Right lobe of liver (tissue), 6 donors: ENCODE data around the gene GLRA1. TPM values are rescaled to one million over a fixed set of nuclear protein-coding genes. Genes with fewer than 3 reads are reported as not detected.

Source experiments
- ATAC-seq, 4 donors: fragments of 200-7000 bp; cut with Tn5 transposase; one replicate each; pipeline ENCODE4 v1.9.1; 2020; ENCODE audit warnings: mild to moderate bottlenecking in 4 of 4, moderate library complexity in 4 of 4
- DNase-seq, 3 donors: peaks; one replicate each; pipeline ENCODE4 v3.0.0-alpha.2; 2020
- H3K27ac ChIP-seq, 3 donors: fragments of 200-600 bp; one replicate each; pipeline ENCODE4 v1.8.0; 2022
- H3K27me3 ChIP-seq, 2 donors: fragments of 200-600 bp; one replicate each; pipeline ENCODE4 v1.8.0; 2022
- H3K36me3 ChIP-seq, 4 donors: fragments of 200-600 bp; sonication (generic) in 1 of 4; one replicate each; pipeline versions ENCODE4 v1.5.1 to v1.8.0; 2017 to 2022; ENCODE audit warnings: control low read depth in 1 of 4
- H3K4me1 ChIP-seq, 4 donors: fragments of 200-600 bp; sonication (generic) in 1 of 4; one replicate each; pipeline versions ENCODE4 v1.5.1 to v1.8.0; 2017 to 2022; ENCODE audit warnings: control low read depth in 1 of 4
- H3K4me3 ChIP-seq, 3 donors: fragments of 200-600 bp; one replicate each; pipeline ENCODE4 v1.8.0; 2022
- H3K9me3 ChIP-seq, 4 donors: fragments of 200-600 bp; sonication (generic) in 1 of 4; one replicate each; pipeline versions ENCODE4 v1.5.1 to v1.8.0; 2017 to 2022; ENCODE audit warnings: control low read depth in 1 of 4
- POLR2A ChIP-seq: fragments of 450-650 bp; IDR thresholded peaks from one replicate; pipeline ENCODE4 v1.6.1; 2017; ENCODE audit warnings: antibody characterized with exemption, mild to moderate bottlenecking
- WGBS: methylation state at CpG from one replicate; pipeline ENCODE4 v1.1.6; 2018; ENCODE audit warnings: low coverage, low lambda C conversion rate; ENCODE audit not compliant: insufficient coverage; ENCODE audit errors: missing lambda C conversion rate; 5-methylcytosine and 5-hydroxymethylcytosine counted together
- intact Hi-C, 2 donors: fragments of 100-400 bp; cut with DNase I; formaldehyde crosslinking; loops; one replicate each; pipeline versions ENCODE4 v1.11.2 to v1.14.1; 2022
- total RNA-seq, 6 experiments: library from RNA; depleted of rRNA in 2 of 6; stranded (reverse); fragments of >200 nt in 2 of 6; fragmentation: NEBNext Ultra II Directional in 3 of 6; extraction: Animal tissue kit (Norgen Biotek cat#: 25700) in 3 of 6; gene quantifications; one replicate each; pipeline versions ENCODE4 v1.1.0 to v1.2.4, GENCODE V29; 2016 to 2023
- TF ChIP-seq, protein P1 (sequence below), 4 donors: fragments of 200-600 bp in 3 of 4; fragments of 450-650 bp in 1 of 4; IDR thresholded peaks; one replicate each; pipeline versions ENCODE4 v1.5.1 to v1.8.0; 2016 to 2022; ENCODE audit warnings: antibody characterized with exemption in 4 of 4, mild to moderate bottlenecking in 2 of 4
- donor health status: DM: no; HTN: yes; CAD: no.
- donor health status: DM: no; HTN: no; CAD: no.
- donor health status: DM: no; HTN: no; CAD: no.
- donor health status: DM: no; HTN: yes; CAD: no.
- donor health status: DM: no; HTN: yes; CAD: no.

The GLRA1 gene
- total RNA-seq, 6 experiments from 2014 or later: not detected

DNA sequence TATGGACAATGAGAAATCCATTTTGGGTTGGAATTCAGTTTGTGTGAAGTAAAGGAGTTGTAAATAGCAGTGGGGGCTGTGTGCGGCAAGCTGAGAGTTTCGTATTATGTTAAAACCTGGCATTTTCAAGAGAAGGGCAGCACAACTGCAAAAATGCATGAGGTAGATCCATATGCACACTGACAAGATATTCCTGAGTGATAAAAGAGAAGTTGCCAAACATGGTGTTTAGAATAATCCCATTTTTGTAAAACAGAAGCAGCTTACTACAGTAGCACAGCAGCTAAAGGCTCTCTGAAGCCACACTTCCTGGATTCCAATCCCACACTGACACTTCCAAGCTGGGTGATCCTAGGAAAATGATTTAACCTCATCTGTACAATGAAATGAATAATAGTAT lies 11.2 kb downstream of the GLRA1 start:
- Histone ChIP-seq H3K9me3 (no peaks in the 10 kb centered on the region), H3K36me3 (no peaks in the 10 kb centered on the region), H3K27ac (no peak overlapping the region), H3K27me3 (no peaks in the 10 kb centered on the region), H3K4me3 (no peak overlapping the region), H3K4me1 (no peaks in the 10 kb centered on the region)
- TF ChIP-seq, protein P1, sequence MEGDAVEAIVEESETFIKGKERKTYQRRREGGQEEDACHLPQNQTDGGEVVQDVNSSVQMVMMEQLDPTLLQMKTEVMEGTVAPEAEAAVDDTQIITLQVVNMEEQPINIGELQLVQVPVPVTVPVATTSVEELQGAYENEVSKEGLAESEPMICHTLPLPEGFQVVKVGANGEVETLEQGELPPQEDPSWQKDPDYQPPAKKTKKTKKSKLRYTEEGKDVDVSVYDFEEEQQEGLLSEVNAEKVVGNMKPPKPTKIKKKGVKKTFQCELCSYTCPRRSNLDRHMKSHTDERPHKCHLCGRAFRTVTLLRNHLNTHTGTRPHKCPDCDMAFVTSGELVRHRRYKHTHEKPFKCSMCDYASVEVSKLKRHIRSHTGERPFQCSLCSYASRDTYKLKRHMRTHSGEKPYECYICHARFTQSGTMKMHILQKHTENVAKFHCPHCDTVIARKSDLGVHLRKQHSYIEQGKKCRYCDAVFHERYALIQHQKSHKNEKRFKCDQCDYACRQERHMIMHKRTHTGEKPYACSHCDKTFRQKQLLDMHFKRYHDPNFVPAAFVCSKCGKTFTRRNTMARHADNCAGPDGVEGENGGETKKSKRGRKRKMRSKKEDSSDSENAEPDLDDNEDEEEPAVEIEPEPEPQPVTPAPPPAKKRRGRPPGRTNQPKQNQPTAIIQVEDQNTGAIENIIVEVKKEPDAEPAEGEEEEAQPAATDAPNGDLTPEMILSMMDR (IDR thresholded peaks at IDR 0.05): no peak
- TF ChIP-seq POLR2A: no peak
- WGBS: 81% methylated on average over 2 of the region's 2 CpGs
- ATAC-seq (no peak), DNase-seq (no peak)
- intact Hi-C loops: no loop called here

DNA sequence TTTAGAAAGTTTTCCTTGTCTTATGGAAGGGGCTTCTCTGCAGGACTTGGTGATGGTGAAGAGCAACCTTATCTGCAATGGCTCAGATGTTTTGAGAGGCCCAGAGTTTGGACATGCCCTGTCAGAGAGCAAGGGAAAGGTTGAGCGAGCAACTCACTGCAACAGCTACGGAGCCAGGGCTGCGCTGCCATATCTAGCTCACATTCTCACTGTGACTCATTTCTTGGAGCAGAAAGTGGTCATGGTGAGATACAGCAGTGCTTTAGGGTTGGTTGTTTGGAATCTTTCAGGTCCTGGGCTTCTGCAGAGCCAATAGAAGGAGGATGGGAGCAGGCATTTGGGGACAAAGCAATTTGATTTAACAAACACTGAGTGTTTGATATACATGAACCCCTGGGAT lies 12.3 kb downstream of the GLRA1 start:
- H3K4me1 ChIP-seq: no peaks in the 10 kb centered on the region
- H3K36me3 ChIP-seq: no peaks in the 10 kb centered on the region
- no peak overlapping the region for H3K27ac ChIP-seq
- ATAC-seq (no peak), DNase-seq (no peak)
- no peaks in the 10 kb centered on the region for H3K27me3 ChIP-seq
- no peak overlapping the region for H3K4me3 ChIP-seq
- H3K9me3 ChIP-seq: no peaks in the 10 kb centered on the region
- WGBS: 70% methylated on average over 3 of the region's 3 CpGs
- no peak for TF ChIP-seq POLR2A
- TF ChIP-seq, protein P1 (IDR thresholded peaks at IDR 0.05): no peak
- intact Hi-C loops: no loop called here

DNA sequence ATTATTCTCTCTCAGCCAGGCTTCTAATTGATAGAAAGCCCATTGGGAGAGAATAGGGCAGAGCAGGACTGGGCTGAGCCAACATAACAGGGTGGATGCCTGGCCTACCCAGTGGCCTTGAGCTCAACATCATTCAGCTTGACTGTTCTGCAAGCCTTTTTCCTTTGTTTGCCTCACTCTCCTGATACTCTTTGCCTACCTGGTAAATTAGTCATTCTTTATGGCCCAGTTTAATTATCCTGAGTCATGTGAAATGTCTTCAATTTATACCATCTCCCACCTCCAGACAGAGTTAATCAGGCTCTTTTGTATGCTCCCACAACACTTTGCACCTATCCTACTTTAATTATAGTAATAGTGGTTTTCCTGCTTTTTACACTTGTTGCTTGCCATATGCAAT lies 13.6 kb downstream of the GLRA1 start:
- no peak overlapping the region for H3K27ac ChIP-seq
- H3K27me3 ChIP-seq: no peaks in the 10 kb centered on the region
- intact Hi-C loops: no loop called here
- ATAC-seq: no peak
- no peaks in the 10 kb centered on the region for H3K36me3 ChIP-seq
- no peak for DNase-seq
- no peak overlapping the region for H3K4me3 ChIP-seq
- H3K9me3 ChIP-seq: no peaks in the 10 kb centered on the region
- TF ChIP-seq POLR2A: no peak
- TF ChIP-seq, protein P1 (IDR thresholded peaks at IDR 0.05): no peak
- no peaks in the 10 kb centered on the region for H3K4me1 ChIP-seq

DNA sequence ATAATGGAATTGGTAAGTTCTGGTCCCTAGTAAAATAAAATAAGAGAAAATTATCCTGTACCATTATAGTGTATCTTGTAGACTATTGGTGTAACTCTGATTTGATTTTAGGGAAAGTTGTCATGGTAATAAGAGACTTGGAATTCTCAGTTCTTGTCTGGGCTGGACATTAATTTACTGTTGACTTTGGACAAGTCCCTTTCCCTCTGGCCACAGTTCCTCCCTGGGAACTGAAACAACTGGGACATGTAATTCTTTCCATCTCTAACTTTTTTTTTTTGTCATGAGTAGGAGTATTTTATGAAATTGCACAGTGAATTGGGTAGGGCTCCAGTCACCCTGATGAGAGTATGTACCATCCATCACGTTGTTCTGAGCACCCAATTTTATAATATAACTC lies 15.0 kb downstream of the GLRA1 start:
- intact Hi-C loops: no loop called here
- DNase-seq (no peak), ATAC-seq (no peak)
- Histone ChIP-seq H3K27ac (no peak overlapping the region), H3K4me1 (no peaks in the 10 kb centered on the region), H3K27me3 (no peaks in the 10 kb centered on the region), H3K36me3 (no peaks in the 10 kb centered on the region), H3K4me3 (no peak overlapping the region), H3K9me3 (no peaks in the 10 kb centered on the region)
- TF ChIP-seq, protein P1 (IDR thresholded peaks at IDR 0.05): no peak
- no peak for TF ChIP-seq POLR2A
- 29% methylated on average over 1 of the region's 1 CpG for WGBS

DNA sequence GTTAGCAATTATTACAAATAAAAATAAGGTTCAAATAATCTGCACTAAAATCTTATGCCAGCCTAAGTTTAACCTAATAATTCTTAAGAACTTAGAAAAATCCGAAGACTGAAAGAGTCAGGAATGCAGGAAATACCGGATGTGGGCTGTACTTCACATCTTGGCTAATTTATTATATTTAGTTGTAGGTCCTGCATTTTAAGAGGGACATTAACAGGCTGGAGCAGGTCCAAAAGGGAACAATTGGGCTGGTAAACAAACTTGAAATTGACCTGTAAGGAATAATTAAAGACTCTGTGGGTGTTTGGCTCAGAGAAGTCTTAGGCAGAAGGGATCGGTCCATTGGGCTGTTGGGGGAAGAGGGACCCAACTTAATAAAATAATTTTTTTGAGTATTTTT lies 18.4 kb downstream of the GLRA1 start:
- Histone ChIP-seq H3K4me1 (no peaks in the 10 kb centered on the region), H3K27ac (no peak overlapping the region), H3K9me3 (no peaks in the 10 kb centered on the region), H3K36me3 (no peaks in the 10 kb centered on the region), H3K27me3 (no peaks in the 10 kb centered on the region), H3K4me3 (no peak overlapping the region)
- DNase-seq: no peak
- 29% methylated on average over 3 of the region's 3 CpGs for WGBS
- intact Hi-C loops: no loop called here
- no peak for TF ChIP-seq POLR2A
- TF ChIP-seq, protein P1 (IDR thresholded peaks at IDR 0.05): no peak
- no peak for ATAC-seq
